NB4 (cell line): ENCODE results near the gene EHD3.

Experiments used
- POLR2A ChIP-seq: IDR thresholded peaks from 2 replicates; pipeline ENCODE4 v1.6.1; 2011; ENCODE audit warnings: mild to moderate bottlenecking; ENCODE audit not compliant: insufficient read length; ENCODE audit errors: extremely low read depth
- TF ChIP-seq, protein P1 (sequence below): IDR thresholded peaks from one replicate; pipeline ENCODE4 v1.5.1; 2012; ENCODE audit warnings: low read depth, low read length
- TF ChIP-seq, protein P2 (sequence below): IDR thresholded peaks from 2 replicates; pipeline ENCODE4 v1.6.1; 2011; ENCODE audit warnings: low read depth, low read length

GRCh38 chr2:31248139-31248538, 14.2 kb downstream of the EHD3 start:
- no peak for TF ChIP-seq POLR2A
- TF ChIP-seq, protein P1, sequence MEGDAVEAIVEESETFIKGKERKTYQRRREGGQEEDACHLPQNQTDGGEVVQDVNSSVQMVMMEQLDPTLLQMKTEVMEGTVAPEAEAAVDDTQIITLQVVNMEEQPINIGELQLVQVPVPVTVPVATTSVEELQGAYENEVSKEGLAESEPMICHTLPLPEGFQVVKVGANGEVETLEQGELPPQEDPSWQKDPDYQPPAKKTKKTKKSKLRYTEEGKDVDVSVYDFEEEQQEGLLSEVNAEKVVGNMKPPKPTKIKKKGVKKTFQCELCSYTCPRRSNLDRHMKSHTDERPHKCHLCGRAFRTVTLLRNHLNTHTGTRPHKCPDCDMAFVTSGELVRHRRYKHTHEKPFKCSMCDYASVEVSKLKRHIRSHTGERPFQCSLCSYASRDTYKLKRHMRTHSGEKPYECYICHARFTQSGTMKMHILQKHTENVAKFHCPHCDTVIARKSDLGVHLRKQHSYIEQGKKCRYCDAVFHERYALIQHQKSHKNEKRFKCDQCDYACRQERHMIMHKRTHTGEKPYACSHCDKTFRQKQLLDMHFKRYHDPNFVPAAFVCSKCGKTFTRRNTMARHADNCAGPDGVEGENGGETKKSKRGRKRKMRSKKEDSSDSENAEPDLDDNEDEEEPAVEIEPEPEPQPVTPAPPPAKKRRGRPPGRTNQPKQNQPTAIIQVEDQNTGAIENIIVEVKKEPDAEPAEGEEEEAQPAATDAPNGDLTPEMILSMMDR = no peak
- TF ChIP-seq, protein P2, sequence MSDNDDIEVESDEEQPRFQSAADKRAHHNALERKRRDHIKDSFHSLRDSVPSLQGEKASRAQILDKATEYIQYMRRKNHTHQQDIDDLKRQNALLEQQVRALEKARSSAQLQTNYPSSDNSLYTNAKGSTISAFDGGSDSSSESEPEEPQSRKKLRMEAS = no peak
